GM18867 (cell line): Measurements from ENCODE around the gene AMZ2.
A peak's percentile ranks its signal among the peaks of the same experiment; 100 is the strongest.
"Not testable (repeated sequence)": the region's sequence is repeated elsewhere in the genome, so short reads cannot be mapped to it uniquely, and the experiment has no call there.

Source experiments
- ATAC-seq: cut with Tn5 transposase; IDR thresholded peaks from one replicate; pipeline ENCODE4 v1.9.1; 2021; ENCODE audit warnings: mild to moderate bottlenecking, moderate library complexity; ENCODE audit not compliant: unreplicated experiment

Gene AMZ2

DNA sequence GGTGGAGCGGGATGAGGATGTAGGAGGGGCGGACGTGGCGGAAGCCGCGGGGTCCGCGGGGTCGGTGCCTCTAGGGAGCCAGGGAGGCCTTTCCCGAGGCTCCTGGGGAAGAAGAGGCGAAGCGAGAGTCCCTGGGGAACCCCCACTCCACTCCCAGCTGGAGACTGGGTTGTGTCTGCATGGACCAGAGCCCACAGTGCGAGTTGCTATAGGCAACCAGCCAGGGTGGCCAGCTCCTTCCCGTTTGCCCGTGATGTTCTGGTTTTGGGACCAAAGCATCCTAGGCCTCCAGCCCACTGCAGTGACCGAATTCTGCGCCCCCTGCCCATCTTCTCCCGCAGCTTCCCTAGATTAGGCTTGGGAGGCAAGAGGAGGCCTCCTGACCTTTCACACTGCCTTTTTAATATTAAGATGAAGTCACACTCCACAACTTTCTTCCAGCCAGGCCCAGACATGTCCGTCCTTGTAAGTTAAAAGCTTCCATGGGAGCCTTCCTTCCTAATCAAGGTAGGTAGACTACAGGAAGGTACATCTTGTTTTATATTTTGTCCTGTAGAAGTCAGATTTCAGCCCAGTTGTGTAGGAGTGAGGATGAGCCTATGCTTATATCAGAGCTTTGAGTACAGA, 469 bp downstream of the AMZ2 start:
- ATAC-seq: peak; percentile 28

DNA sequence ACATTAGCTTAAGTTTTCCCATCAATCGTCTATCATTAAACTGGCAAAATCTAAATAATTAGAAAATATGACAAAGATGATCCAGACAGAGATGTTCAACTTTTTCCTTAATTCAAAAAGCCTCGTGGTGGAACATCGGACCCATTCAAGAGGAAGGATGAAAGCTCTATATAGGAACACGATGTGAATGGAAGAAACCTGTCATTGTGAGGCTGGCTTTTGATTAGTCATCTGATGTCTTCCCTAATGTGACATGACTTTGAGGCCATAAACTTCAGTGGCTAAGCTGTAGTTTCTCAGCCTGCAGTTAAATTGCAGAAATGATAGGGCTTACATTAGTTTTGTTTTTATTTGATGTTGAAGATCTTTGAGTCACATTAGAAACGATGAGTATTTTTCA, 1.0 kb downstream of the AMZ2 start:
- no peak for ATAC-seq

DNA sequence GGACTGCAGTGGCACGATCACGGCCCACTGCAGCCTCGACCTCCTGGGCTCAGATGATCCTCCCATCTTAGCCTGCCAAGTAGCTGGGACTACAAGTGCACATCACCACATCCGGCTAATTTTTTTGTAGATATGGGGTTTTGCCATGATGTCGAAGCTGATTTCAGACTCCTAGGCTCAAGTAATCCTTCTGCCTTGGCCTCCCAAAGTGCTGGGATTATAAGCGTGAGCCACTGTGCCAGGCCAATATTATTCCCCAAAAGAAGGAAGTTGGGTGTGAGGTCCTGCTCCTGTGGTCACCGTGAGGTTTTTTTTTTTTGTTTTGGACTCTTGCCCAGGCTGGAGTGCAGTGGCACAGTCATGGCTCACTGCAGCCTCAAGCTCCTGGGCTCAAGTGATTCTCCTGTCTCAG, 1.5 kb downstream of the AMZ2 start:
- ATAC-seq: no peak

- ATAC-seq: not testable (repeated sequence)
These were observed 5.6 kb downstream of the AMZ2 start for GRCh38 chr17:68253426-68253825.

GRCh38 chr17:68255151-68255550, 7.3 kb downstream of the AMZ2 start:
- ATAC-seq: no peak

- ATAC-seq: no peak
These were observed 8.1 kb downstream of the AMZ2 start for GRCh38 chr17:68255731-68256538.

- not testable (repeated sequence) for ATAC-seq
These were observed 8.9 kb downstream of the AMZ2 start for GRCh38 chr17:68256701-68257100.

DNA sequence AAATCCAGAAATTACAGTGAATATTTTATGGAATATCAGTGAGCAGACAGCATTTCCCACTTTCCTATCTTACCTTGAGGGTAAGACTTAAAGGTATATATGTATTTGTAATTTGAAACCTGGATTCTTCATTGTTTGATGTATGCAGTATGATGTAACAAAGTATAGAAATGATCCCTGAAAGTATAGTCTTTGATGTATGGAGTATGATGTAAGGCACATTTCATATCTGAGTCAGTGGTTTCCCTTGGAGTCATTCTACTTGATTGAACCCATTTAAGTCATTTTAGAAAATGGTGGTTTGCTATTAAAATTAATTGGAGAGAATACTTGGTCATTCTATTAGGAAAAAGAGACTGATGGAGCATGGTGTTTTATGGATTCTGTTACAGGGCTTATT, 10.1 kb downstream of the AMZ2 start:
- no peak for ATAC-seq

GRCh38 chr17:68258890-68259647, 11.2 kb downstream of the AMZ2 start:
- ATAC-seq: peak; percentile 87

GRCh38 chr17:68259648-68259951, 11.8 kb downstream of the AMZ2 start:
- not testable (repeated sequence) for ATAC-seq

GRCh38 chr17:68260051-68260762, 12.4 kb downstream of the AMZ2 start:
- no peak for ATAC-seq

- not testable (repeated sequence) for ATAC-seq
These were observed 14.6 kb downstream of the AMZ2 start for GRCh38 chr17:68262467-68262866.

DNA sequence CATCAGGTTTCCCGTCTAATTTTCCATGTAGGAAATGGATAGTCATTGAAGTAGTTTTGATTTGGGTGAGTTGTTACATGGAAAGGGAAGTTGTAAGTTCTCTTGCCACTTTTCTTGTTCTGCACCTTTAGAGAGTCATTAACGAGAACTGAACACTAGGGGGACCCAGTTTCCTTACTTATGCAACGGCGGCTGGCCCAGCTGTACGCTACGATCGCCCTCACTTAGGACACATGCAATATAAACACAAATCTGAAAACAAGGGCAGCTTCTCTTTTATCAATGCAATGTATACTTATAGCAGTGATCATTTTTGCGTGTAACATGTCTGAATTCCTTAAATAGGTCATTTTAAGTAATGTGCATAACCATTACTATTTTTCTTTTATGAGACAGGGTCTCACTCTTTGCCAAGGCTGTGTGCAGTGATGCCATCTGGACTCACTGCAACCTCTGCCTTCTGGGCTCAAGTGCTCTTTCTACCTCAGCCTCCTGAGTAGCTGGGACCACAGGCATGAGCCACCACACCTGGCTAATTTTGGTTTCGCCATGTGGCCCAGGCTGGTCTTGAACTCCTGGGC, 15.3 kb downstream of the AMZ2 start:
- not testable (repeated sequence) for ATAC-seq

DNA sequence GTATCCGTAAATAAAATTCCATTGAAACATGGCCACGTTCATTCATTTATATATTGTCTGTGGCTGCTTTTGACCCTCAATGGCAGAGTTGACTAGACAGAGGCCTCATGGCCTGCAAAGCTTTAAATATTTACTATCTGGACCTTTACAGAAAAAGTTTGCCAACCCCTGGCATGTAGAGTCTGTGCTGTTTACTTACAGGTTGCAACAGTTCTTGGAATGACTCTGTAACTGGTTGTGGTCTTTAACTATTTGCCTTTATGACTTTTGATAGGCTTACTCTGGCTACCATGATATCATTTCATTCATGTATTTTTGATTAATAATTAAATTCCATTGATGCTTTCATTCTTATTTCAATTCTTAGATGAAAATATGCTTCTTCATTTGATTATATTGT, 18.0 kb downstream of the AMZ2 start:
- not testable (repeated sequence) for ATAC-seq

DNA sequence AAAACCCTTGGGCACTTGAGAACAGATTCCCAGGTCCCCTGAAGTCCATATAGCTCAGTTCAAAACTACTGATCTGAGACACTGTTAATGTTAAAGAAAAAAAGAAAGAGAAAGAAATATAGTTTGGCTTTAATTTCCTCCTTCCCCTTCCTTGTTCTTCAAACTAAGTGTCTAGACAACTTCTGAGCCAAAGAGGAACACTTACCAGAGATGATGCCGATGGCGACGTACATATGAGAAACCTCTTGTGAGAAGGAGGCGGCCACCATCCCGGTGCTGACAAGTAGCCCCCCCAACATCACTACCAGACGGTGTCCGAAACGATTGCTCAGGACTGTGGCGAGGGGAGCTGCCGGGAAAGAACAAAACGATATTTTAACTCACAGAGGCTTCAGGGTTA, 25.9 kb downstream of the AMZ2 start:
- no peak for ATAC-seq

- not testable (repeated sequence) for ATAC-seq
These were observed 28.5 kb downstream of the AMZ2 start for GRCh38 chr17:68276339-68276738.

- no peak for ATAC-seq
These were observed 30.0 kb downstream of the AMZ2 start for GRCh38 chr17:68277807-68278206.

DNA sequence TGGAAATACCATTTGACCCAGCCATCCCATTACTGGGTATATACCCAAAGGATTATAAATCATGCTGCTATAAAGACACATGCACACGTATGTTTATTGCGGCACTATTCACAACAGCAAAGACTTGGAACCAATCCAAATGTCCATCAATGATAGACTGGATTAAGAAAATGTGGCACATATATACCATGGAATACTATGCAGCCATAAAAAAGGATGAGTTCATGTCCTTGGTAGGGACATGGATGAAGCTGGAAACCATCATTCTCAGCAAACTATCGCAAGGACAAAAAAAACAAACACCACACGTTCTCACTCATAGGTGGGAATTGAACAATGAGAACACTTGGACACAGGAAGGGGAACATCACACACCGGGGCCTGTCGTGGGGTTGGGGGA, 34.1 kb downstream of the AMZ2 start:
- not testable (repeated sequence) for ATAC-seq

- no peak for ATAC-seq
These were observed 40.5 kb downstream of the AMZ2 start for GRCh38 chr17:68288375-68288774.

- ATAC-seq: no peak
These were observed 41.0 kb downstream of the AMZ2 start for GRCh38 chr17:68288804-68289203.

GRCh38 chr17:68289473-68289872, 41.6 kb downstream of the AMZ2 start:
- no peak for ATAC-seq
